Measurements from ENCODE around the gene CRIM1.
"Not testable (repeated sequence)": the region's sequence is repeated elsewhere in the genome, so short reads cannot be mapped to it uniquely, and the experiment has no call there.

Gene CRIM1, protein sequence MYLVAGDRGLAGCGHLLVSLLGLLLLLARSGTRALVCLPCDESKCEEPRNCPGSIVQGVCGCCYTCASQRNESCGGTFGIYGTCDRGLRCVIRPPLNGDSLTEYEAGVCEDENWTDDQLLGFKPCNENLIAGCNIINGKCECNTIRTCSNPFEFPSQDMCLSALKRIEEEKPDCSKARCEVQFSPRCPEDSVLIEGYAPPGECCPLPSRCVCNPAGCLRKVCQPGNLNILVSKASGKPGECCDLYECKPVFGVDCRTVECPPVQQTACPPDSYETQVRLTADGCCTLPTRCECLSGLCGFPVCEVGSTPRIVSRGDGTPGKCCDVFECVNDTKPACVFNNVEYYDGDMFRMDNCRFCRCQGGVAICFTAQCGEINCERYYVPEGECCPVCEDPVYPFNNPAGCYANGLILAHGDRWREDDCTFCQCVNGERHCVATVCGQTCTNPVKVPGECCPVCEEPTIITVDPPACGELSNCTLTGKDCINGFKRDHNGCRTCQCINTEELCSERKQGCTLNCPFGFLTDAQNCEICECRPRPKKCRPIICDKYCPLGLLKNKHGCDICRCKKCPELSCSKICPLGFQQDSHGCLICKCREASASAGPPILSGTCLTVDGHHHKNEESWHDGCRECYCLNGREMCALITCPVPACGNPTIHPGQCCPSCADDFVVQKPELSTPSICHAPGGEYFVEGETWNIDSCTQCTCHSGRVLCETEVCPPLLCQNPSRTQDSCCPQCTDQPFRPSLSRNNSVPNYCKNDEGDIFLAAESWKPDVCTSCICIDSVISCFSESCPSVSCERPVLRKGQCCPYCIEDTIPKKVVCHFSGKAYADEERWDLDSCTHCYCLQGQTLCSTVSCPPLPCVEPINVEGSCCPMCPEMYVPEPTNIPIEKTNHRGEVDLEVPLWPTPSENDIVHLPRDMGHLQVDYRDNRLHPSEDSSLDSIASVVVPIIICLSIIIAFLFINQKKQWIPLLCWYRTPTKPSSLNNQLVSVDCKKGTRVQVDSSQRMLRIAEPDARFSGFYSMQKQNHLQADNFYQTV

GRCh38 chr2:36355151-36355889, at the start of gene CRIM1:
CRIM1 (plus strand) TSS chr2:36355778; CDS start chr2:36356293, 515 bp downstream.
- peak; percentile 53 to 60 for DNase-seq

DNA sequence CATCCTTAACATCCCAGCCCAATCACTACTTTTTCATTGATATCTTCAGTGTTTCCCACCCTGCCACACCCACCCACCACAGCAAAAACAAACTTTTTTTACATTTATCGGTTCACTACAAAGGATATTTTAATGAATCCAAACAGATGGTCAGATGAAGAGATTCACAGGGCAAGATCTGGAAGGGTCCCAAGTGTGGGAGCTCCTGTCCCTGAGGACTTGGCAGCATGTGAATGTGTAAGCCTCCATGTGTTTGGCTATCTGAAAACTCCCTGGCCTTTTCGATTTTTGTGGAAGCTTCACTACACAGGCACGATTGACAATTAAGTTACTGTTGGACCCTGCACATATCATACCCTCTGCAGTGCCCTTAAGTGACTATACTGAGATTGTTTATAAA, 48.1 kb upstream of the CRIM1 start:
- DNase-seq = no peak

DNA sequence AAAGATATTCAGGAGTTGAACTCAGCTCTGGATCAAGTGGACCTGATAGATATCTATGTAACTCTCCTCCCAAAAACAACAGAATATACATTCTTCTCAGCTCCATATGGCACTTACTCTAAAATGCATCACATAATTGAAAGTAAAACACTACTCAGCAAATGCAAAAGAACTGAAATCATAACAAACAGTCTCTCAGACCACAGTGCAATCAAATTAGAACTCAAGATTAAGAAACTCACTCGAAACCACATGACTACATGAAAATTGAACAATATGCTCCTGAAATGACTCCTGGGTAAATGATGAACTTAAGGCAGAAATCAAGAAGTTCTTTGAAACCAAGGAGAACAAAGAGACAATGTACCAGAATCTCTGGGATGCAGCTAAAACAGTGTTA, 45.1 kb upstream of the CRIM1 start:
- DNase-seq = not testable (repeated sequence)

GRCh38 chr2:36318547-36318946, 37.0 kb upstream of the CRIM1 start:
- DNase-seq = no peak

GRCh38 chr2:36322108-36322507, 33.5 kb upstream of the CRIM1 start:
- no peak for DNase-seq

GRCh38 chr2:36326286-36326685, 29.3 kb upstream of the CRIM1 start:
- DNase-seq = no peak

DNA sequence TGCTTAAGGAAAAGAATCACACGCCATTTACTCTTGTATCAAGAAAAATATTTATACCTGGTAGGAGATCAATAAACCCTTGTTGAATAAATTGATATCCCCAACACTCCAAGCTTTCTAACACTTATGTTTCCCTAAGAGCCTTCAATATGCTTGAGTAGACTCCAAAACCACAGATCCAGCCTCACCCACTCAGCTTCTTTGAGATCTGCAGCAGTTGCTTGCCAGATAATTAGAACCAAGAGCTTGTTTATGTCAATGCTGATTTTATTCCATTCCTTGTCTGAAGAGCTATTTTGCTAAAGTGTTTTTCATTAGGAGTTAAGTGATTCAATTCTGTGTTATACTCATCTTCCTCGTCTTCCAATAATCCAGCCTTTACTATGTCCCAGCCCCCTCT, 26.3 kb upstream of the CRIM1 start:
- no peak for DNase-seq

DNA sequence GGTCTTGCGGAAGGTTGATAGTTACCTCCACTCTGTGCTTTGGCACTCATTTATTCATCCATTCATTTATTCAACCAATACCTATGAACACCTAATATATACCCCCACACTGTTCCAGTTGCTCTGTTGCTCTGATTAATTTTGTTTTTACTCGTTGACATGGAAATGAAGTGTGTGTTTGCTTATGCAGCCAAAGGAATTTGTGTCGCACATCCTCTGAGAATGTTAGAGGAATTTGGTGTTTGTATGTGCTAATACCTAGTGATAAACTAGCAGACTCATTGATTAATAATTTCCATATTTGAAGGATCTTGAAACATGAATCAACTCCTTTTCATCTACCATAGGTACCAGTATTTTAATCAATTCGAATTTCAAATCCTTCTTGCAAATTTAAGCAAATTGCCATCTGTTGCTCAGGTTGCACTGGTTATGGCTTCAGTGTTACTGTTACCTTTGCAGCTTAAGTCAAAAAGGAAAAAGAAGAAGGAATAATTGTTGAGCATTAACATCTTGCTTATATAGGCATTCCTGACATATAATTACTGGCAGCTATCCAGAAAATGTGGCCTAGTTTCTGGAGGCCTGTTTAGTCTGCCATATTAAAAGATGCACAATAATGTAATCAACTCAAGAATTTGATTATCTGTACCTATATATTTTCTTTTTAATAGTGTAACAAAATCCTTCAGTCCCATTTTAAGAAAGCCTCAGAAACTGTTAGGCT, 25.7 kb upstream of the CRIM1 start:
- no peak for DNase-seq

DNA sequence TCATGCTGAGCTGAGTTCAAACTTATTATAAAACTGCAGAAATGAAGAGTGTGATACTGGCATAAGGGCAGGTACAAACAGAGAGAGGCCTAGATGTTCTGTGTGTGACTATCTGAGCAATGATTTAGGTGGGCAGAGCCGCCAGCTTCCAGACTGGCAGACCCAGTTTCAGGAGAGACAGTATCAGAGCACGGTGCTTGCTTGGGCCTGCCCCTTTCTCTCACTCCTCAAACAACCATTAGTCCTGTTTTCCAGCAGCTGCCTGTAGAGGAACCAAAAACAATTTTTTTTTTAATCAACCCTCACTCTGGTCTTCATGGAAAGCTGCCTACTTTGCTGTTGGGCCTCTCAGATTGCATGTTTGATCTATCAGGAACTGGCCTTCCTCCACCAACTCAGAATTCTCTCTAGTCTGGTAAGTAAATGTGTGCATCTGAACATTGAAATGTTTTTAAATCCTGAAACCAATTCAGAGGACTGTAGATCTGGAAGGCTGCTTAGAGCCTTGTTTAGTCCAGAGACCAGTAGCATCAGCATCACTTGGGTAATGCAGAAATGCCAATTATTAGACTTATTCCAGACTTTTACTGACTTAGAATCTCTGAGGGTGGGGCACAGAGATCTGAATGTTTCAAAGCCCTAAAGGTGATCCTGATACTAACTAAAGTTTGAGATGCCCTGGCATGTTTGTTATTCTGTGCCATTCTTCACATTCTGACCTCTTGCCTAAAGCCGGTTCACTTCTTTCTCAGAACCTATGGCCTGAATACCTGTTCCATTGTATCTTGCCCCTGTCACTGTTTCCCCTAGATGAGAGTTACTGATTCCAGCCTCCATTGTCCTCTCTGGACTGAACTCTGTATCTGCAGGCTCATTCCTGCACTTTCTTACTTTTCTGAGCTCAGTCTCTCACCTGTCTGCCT, 24.8 kb upstream of the CRIM1 start:
- no peak for DNase-seq

- no peak for DNase-seq
These were observed 22.1 kb upstream of the CRIM1 start for GRCh38 chr2:36333350-36334012.

DNA sequence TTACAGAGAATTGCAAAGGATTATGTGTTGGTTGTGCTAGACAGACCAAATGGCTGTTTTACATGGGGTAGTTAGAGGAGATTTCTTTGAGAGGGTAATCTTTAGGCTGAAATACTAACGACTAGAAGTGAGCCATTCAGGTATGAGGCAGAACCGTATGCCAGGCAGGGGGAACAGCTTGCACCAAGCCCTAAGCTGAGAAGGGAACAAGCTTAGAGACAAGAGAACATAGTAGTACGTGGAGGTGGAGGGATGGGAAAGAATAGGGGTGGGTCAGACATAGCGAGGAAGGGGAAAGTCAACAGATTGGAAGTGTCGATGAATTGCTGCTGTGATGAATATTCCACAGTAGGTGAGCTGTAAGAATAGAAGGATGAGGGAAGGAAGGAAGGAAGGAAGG, 20.0 kb upstream of the CRIM1 start:
- DNase-seq = no peak

- DNase-seq = no peak
These were observed 19.3 kb upstream of the CRIM1 start for GRCh38 chr2:36336321-36336720.

- no peak for DNase-seq
These were observed 18.2 kb upstream of the CRIM1 start for GRCh38 chr2:36337354-36337753.

DNA sequence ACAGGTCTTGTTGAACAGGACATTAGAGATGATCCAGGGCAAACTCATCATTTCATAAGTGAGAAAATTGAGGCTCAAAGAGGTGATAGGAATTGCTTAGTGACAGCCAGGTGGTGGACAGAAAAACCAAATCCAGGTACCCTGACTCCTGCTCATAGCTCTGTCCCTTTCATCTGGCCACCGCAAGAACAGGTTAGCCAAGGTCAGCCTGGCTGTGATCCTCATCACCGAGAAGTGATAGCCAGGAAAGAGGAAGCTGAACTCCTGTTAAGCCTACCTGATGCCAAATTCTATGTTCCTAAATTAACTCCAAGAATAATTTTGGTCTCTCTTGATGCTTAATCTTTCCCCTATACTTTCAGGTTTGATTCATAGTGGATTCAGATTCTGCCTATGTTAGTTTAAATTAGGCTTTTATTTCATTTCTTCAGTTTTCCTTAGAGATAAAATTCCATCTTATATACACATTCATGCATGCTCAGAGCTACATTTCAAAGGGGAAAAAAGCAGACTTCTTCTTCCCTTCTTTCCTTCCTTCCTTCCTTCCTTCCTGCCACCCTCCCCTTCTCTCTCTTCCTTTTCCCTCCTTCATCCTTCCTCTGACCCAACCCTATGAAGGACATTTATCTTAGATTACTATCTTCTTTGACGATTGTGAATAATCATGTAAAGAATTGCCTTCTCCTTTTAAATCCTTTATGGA, 17.3 kb upstream of the CRIM1 start:
- no peak for DNase-seq

GRCh38 chr2:36338827-36339145, 16.8 kb upstream of the CRIM1 start:
- no peak for DNase-seq

DNA sequence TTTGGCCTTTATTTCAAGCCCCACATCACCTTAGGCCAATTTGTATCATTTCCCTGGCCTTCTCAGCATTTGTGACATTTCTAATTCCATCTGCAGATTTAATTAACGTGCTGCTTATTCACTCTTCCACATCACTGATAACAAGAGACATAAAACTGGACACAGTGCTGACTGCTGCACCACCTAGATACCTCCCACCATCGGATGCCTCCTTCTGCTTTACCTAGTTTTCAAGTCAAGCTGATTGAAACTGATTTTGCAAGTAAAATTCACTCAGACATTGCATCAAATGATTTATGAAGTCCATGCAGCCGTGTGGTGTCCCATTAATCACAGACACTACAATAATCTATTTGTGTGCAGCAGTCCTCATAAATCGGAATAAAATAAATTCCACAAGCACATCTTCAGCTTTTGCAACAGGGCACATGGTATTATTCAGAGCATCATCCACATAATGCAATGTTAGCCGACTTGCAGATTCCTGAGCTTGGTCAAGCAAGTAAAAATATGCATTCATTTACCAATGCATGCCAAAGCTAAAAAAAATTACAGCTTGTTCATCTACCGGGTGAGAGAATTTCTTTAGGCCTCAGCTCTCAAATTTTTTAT, 15.9 kb upstream of the CRIM1 start:
- DNase-seq = no peak

DNA sequence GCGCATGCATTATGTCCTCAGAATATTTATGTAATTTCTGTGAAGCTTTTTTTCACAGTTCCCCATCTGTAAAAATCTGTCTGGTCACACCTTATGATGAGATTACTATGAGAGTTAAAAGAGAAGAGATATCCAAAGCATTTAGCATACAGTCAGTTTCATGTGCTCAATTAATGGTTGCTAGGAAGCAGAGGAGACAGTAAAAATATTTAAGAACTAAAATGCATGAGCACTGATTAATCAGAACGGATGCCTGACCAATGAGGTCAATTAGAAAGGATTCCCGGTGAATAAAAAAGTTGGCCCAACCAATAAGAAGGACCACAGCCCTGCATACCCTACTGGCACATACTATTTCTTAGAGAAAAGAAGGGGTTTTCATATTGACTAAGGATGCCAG, 12.0 kb upstream of the CRIM1 start:
- no peak for DNase-seq

DNA sequence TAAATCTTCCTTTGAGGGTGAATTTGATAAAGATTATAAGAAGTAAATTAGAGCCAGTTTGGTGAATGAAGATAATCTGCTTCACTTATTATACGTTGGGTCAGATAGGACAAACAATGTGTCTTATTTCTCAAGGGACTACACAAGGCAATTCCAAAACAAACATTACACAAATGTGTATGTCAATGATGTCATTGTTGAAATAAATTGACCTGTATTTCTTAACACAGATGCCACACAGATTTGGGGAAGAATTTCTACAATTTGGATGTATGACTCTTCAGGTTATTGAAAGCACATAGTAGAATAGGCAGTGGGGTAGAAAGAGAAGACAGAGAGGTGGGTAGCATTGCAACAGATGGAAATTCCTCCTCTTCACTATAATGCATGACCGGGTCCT, 6.9 kb upstream of the CRIM1 start:
- DNase-seq = no peak

- DNase-seq = no peak
These were observed 4.3 kb upstream of the CRIM1 start for GRCh38 chr2:36351291-36351690.
